IMR-90 (cell line): ENCODE results near the gene FLNA. TPM values are rescaled to one million over a fixed set of nuclear protein-coding genes. Genes with fewer than 3 reads are reported as not detected.

Experiments
- ATAC-seq: fragments of 200-7000 bp; cut with Tn5 transposase; 2 replicates; pipeline ENCODE4 v1.9.1; 2020; ENCODE audit warnings: low read depth, mild to moderate bottlenecking, moderate library complexity
- BruUV-seq: library from RNA; stranded (reverse); fragments of 400-500 nt; replicated peaks from 2 replicates; lab custom pipeline; 2021; lab: Mats Ljungman, UMichigan
- CTCF ChIA-PET: fragments of 300-600 bp; formaldehyde crosslinking; extraction: SDS; loops from one replicate; lab custom pipeline; 2021; ENCODE audit warnings: antibody characterized with exemption; lab: Yijun Ruan, JAX
- POLR2A ChIA-PET: fragments of 300-600 bp; sonication (Branson Sonifier 250); formaldehyde crosslinking; loops from one replicate; lab custom pipeline; 2022; ENCODE audit warnings: antibody characterized with exemption; ENCODE audit not compliant: unreplicated experiment; lab: Charles Lee
- DNase-seq: peaks from one replicate; pipeline ENCODE4 v3.0.0; 2013
- H2AFZ ChIP-seq: replicated peaks from 2 replicates; pipeline ENCODE3; 2013; ENCODE audit warnings: low read length, mild to moderate bottlenecking; ENCODE audit not compliant: poor library complexity
- H2AK5ac ChIP-seq: 2 replicates; pipeline ENCODE4 v1.6.1; 2013; ENCODE audit warnings: low read depth, low read length, inconsistent platforms
- H2AK9ac ChIP-seq: replicated peaks from 2 replicates; pipeline ENCODE3; 2013; ENCODE audit warnings: mild to moderate bottlenecking, low read depth, low read length, moderate library complexity; ENCODE audit not compliant: poor library complexity
- H2BK120ac ChIP-seq: 2 replicates; pipeline ENCODE4 v1.6.1; 2013; ENCODE audit warnings: low read depth, low read length, inconsistent platforms
- H2BK15ac ChIP-seq: 3 replicates; pipeline ENCODE4 v1.6.1; 2013; ENCODE audit warnings: low read depth, low read length, inconsistent platforms
- H2BK20ac ChIP-seq: 2 replicates; pipeline ENCODE4 v1.6.1; 2013; ENCODE audit warnings: low read depth, mild to moderate bottlenecking, inconsistent platforms, low read length, moderate library complexity
- H2BK5ac ChIP-seq: 2 replicates; pipeline ENCODE4 v1.6.1; 2013; ENCODE audit warnings: mild to moderate bottlenecking, low read depth, low read length, inconsistent platforms; ENCODE audit not compliant: poor library complexity, severe bottlenecking
- H3K14ac ChIP-seq: replicated peaks from 2 replicates; pipeline ENCODE4 v1.6.1; 2013; ENCODE audit warnings: low read depth, low read length, inconsistent platforms
- H3K18ac ChIP-seq: 2 replicates; pipeline ENCODE4 v1.6.1; 2013; ENCODE audit warnings: low read depth, low read length, control low read depth
- H3K23ac ChIP-seq: 2 replicates; pipeline ENCODE4 v1.6.1; 2013; ENCODE audit warnings: low read depth, low read length, inconsistent platforms
- H3K27ac ChIP-seq: 2 replicates; pipeline ENCODE4 v1.5.1; 2013; ENCODE audit warnings: mild to moderate bottlenecking, control low read depth, low read length; ENCODE audit not compliant: insufficient read depth
- H3K27me3 ChIP-seq: 2 replicates; pipeline ENCODE4 v1.6.1; 2013; ENCODE audit warnings: low read length; ENCODE audit not compliant: control insufficient read depth, insufficient read depth
- H3K36me3 ChIP-seq: 2 replicates; pipeline ENCODE4 v1.6.1; 2013; ENCODE audit warnings: low read length, mixed read lengths; ENCODE audit not compliant: control insufficient read depth, insufficient read depth
- H3K4ac ChIP-seq: 2 replicates; pipeline ENCODE4 v1.6.1; 2013; ENCODE audit warnings: low read depth, low read length, inconsistent platforms
- H3K4me1 ChIP-seq: 2 replicates; pipeline ENCODE4 v1.6.1; 2013; ENCODE audit warnings: low read length, mixed read lengths; ENCODE audit not compliant: control insufficient read depth, insufficient read depth
- H3K4me2 ChIP-seq: 2 replicates; pipeline ENCODE4 v1.6.1; 2013; ENCODE audit warnings: low read depth, mild to moderate bottlenecking, control low read depth, low read length, moderate library complexity
- H3K4me3 ChIP-seq: 2 replicates; pipeline ENCODE4 v1.5.1; 2013; ENCODE audit warnings: low read depth, mild to moderate bottlenecking, control low read depth, low read length, moderate library complexity; ENCODE audit not compliant: insufficient read depth
- H3K56ac ChIP-seq: 2 replicates; pipeline ENCODE4 v1.6.1; 2013; ENCODE audit warnings: low read length, inconsistent platforms; ENCODE audit not compliant: insufficient read depth; ENCODE audit errors: extremely low read depth
- H3K79me1 ChIP-seq, 2 experiments: 2 replicates each; pipeline ENCODE4 v1.6.1; 2013; ENCODE audit warnings: low read length in 2 of 2, inconsistent platforms in 1 of 2, low read depth in 1 of 2
- H3K9ac ChIP-seq: 2 replicates; pipeline ENCODE4 v1.6.1; 2013; ENCODE audit warnings: low read depth, low read length, control low read depth
- H3K9me1 ChIP-seq: 2 replicates; pipeline ENCODE4 v1.6.1; 2013; ENCODE audit warnings: low read length, inconsistent platforms; ENCODE audit not compliant: insufficient read depth
- H3K9me3 ChIP-seq: 2 replicates; pipeline ENCODE4 v1.6.1; 2013; ENCODE audit warnings: low read length; ENCODE audit not compliant: control insufficient read depth, insufficient read depth
- H4K20me1 ChIP-seq: 2 replicates; pipeline ENCODE4 v1.6.1; 2013; ENCODE audit warnings: low read length, inconsistent platforms; ENCODE audit not compliant: insufficient read depth
- H4K5ac ChIP-seq: 2 replicates; pipeline ENCODE4 v1.6.1; 2013; ENCODE audit warnings: mild to moderate bottlenecking, low read depth, low read length, control low read depth
- H4K8ac ChIP-seq, 2 experiments: 2 replicates each; pipeline ENCODE4 v1.6.1; 2013; ENCODE audit warnings: low read depth in 2 of 2, low read length in 2 of 2, control low read depth in 1 of 2, inconsistent platforms in 1 of 2
- H4K91ac ChIP-seq: 2 replicates; pipeline ENCODE4 v1.6.1; 2013; ENCODE audit warnings: low read depth, low read length, inconsistent platforms; ENCODE audit not compliant: insufficient read depth
- MXI1 ChIP-seq: IDR thresholded peaks from 2 replicates; pipeline ENCODE4 v1.6.1; 2012; ENCODE audit warnings: low read depth, mild to moderate bottlenecking, low read length, moderate library complexity, borderline replicate concordance
- RAD21 ChIP-seq: IDR thresholded peaks from 2 replicates; pipeline ENCODE4 v1.6.1; 2012; ENCODE audit warnings: low read length, improper control_type of control experiment
- USF2 ChIP-seq: fragments of 150-350 bp; IDR thresholded peaks from 2 replicates; pipeline ENCODE4 v1.6.1; 2017; ENCODE audit warnings: mild to moderate bottlenecking, antibody characterized with exemption, low read length, low read depth
- WGBS, 2 experiments: methylation state at CpG; one replicate each; pipeline versions ENCODE4 v1.1.5 to v1.1.7; 2013; ENCODE audit warnings: missing lambda C conversion rate in 2 of 2; ENCODE audit not compliant: insufficient read length in 1 of 2; ENCODE audit errors: extremely low coverage in 2 of 2; 5-methylcytosine and 5-hydroxymethylcytosine counted together
- dilution Hi-C: fragments of 300-500 bp; cut with HindIII; formaldehyde crosslinking; loops from one replicate; pipeline ENCODE4 v1.14.3; 2018; ENCODE audit warnings: low sequenced_read_pairs; ENCODE audit not compliant: unreplicated experiment
- in situ Hi-C: fragments of 300-500 bp; cut with MboI; formaldehyde crosslinking; loops from 3 replicates; pipeline ENCODE4 v1.14.3; 2019; ENCODE audit warnings: low sequenced_read_pairs, inconsistent platforms, mixed read lengths
- intact Hi-C: fragments of 100-400 bp; cut with micrococcal nuclease; formaldehyde crosslinking; loops from 2 replicates; pipeline ENCODE4 v1.10.0; 2022
- polyA plus RNA-seq, 3 experiments: library from polyadenylated mRNA; depleted of rRNA; stranded (reverse); fragments of >200 nt; gene quantifications; 2 replicates each; pipeline ENCODE4 v1.2.3, GENCODE V29; 2012; ENCODE audit warnings: low replicate concordance in 1 of 3
- total RNA-seq: library from RNA; depleted of rRNA; stranded (reverse); fragments of >200 nt; gene quantifications from 2 replicates; pipeline ENCODE4 v1.2.3, GENCODE V29; 2012
- TF ChIP-seq, protein P1 (sequence below): conservative IDR thresholded peaks from 2 replicates; pipeline ENCODE4 v1.5.1; 2012; ENCODE audit warnings: mild to moderate bottlenecking, low read depth, low read length, improper control_type of control experiment

Gene FLNA
- total and polyA plus RNA-seq, 2 of the 4 experiments (the other 2 are of a cell fraction), result 1,356 to 1,357 TPM

DNA sequence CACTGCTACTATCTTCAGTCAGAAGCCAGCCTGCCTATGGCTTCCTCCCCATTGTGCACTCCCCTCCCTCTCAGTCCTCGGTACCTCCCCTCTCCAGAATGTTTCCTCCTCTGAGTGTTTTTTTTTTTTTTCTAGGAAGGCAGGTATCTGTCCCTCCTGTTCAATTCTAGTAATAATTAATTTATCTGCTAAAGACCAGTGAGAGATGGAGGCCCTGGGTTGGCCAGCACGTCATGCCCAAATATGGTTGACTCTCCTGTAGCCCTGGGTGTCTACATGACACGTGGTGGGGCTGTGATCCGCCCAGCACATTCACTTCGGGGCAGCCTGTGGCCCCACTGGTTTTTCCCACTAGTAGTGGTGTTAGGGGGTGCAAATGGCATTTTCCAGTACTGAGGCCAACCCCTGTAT, 1.8 kb downstream of the FLNA start:
- Histone ChIP-seq H3K23ac (peak overlapping the region; percentile 75), H3K18ac (peak overlapping the region; percentile 39; the same call in 1 of the 2 replicates), H3K9me1 (0 out of 2 replicates have a peak, but pooled peaks cover 5% of the 10 kb centered on the region), H3K4me2 (peak overlapping the region; percentile 78), H3K79me1 (peaks cover 0 to 15% of the 10 kb centered on the region in 2 experiments; a peak in 2 of 4 replicates), H2AFZ (peak overlapping the region; percentile 61), H4K8ac (peak overlapping the region; percentile 84), H4K91ac (peak overlapping the region; percentile 94), H3K4me1 (peaks cover 13% of the 10 kb centered on the region), H4K5ac (peak overlapping the region; percentile 18; the same call in 1 of the 2 replicates), H2BK15ac (no peak overlapping the region), H3K36me3 (peaks cover 22% of the 10 kb centered on the region), H3K14ac (peak overlapping the region; percentile 91), H2BK5ac (peak overlapping the region; percentile 91), H3K56ac (peak overlapping the region; percentile 98), H2AK5ac (peak overlapping the region; percentile 90), H2BK20ac (no peak overlapping the region; the same call in 1 of the 2 replicates), H2AK9ac (peak overlapping the region; percentile 83), H3K27me3 (no peaks in the 10 kb centered on the region), H3K4ac (peak overlapping the region; percentile 99), H3K4me3 (peak overlapping the region; percentile 90), H4K20me1 (peaks cover 34% of the 10 kb centered on the region), H2BK120ac (peak overlapping the region; percentile 57; the same call in 1 of the 2 replicates), H3K27ac (peak overlapping the region; percentile 97), H3K9ac (peak overlapping the region; percentile 98), H3K9me3 (no peaks in the 10 kb centered on the region)
- TF ChIP-seq MXI1 (no peak), RAD21 (no peak), USF2 (peak; percentile 56; the same call in 1 of the 2 replicates)
- TF ChIP-seq, protein P1, sequence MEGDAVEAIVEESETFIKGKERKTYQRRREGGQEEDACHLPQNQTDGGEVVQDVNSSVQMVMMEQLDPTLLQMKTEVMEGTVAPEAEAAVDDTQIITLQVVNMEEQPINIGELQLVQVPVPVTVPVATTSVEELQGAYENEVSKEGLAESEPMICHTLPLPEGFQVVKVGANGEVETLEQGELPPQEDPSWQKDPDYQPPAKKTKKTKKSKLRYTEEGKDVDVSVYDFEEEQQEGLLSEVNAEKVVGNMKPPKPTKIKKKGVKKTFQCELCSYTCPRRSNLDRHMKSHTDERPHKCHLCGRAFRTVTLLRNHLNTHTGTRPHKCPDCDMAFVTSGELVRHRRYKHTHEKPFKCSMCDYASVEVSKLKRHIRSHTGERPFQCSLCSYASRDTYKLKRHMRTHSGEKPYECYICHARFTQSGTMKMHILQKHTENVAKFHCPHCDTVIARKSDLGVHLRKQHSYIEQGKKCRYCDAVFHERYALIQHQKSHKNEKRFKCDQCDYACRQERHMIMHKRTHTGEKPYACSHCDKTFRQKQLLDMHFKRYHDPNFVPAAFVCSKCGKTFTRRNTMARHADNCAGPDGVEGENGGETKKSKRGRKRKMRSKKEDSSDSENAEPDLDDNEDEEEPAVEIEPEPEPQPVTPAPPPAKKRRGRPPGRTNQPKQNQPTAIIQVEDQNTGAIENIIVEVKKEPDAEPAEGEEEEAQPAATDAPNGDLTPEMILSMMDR, result no peak
- DNase-seq (peak; percentile 65), ATAC-seq (no peak)
- no TSS peak for BruUV-seq
- ChIA-PET POLR2A (interaction anchor here (2.6 kb wide), 1 partner anchor 25 kb away, joined by 8 read pairs; no protein-coding TSS in a partner anchor), CTCF (interaction anchor here (0.5 kb wide), 1 partner anchor 11 kb away, joined by 4 read pairs; no protein-coding TSS in a partner anchor)
- WGBS, 2 experiments, result no CpG with 5 or more reads among the region's 5 CpGs
- intact Hi-C loops, result loop anchor here (5.0 kb wide), 1 partner anchor 160 kb away; no protein-coding TSS in a partner anchor
- dilution Hi-C loops, result no loop called here
- in situ Hi-C loops, result no loop called here
